KG1 (cell line): ENCODE measurements around the gene CELF6.
"Not testable (repeated sequence)": the region's sequence is repeated elsewhere in the genome, so short reads cannot be mapped to it uniquely, and the experiment has no call there.

ENCODE experiments used
- DNase-seq: peaks from one replicate; lab custom pipeline; 2025; lab: John Stamatoyannopoulos, UW

The CELF6 gene

DNA sequence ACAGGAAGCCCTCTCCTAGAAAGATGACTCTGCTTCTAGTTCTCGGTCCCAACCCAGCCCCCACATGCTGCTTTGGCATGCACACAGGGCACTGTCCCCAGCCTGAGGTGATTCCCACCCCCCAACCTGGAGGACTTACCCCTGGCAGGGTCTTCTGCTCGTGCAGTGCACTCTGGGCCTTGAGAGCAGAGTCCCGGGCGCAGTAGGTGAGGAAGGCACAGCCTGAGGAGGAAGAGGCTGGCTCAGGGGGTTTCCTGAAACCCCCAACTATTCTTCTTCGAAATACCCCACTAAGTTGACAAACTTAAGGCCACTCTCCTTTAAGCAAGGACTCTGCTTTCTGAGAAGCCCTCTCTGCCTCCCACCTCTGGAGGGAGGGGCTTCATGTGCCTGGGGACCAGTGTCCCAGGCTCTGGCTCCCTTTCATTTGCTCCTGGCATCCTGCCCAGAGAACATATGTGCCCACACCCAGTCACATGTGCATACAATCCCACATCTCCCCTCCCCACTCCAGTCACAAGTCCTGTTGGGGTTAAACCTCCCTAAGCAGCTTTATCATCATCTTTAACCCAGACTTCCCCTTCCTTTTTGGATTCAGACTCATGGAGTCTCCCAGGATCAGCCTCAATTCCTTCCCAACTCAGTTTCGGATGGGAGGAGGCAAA, 4.1 kb downstream of the CELF6 start:
- no peak for DNase-seq

DNA sequence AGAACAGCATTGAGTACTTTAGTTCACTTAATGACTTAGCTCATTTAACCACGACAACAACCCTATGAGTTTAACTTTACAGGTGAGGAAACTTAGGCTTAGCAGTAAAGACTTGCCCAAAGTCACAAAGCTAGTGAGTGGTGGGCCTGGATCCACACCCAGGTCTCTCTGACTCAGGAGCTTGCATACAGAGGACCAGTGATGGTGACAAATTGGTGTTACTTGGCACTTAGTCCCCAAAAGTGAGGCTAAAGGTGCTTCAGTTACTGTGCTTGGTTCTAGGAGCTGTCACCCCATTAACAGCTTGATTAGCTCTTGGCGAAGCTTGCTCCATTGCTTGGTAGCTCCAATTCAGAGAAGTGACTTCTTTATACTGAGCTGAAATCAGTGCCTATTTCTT, 6.1 kb downstream of the CELF6 start:
- DNase-seq: no peak

DNA sequence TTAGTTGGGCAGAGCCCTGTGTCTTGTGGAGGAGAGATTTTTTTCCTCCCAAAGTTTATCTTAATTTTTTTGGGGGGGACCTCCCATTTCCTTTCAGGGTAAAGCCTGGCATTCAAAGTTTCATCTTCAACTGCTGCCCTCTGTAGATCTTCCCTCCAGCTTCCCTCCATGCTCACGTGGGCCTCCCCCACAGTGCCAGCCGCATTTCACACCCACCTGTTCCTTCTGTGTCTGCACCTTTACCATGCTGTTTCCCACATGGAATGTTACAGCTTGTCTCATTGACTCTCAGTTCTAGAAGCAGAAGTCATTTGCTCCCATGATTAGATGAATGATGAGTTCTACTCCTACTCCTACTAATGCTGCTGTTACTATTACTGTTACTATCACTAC, 6.5 kb downstream of the CELF6 start:
- no peak for DNase-seq

DNA sequence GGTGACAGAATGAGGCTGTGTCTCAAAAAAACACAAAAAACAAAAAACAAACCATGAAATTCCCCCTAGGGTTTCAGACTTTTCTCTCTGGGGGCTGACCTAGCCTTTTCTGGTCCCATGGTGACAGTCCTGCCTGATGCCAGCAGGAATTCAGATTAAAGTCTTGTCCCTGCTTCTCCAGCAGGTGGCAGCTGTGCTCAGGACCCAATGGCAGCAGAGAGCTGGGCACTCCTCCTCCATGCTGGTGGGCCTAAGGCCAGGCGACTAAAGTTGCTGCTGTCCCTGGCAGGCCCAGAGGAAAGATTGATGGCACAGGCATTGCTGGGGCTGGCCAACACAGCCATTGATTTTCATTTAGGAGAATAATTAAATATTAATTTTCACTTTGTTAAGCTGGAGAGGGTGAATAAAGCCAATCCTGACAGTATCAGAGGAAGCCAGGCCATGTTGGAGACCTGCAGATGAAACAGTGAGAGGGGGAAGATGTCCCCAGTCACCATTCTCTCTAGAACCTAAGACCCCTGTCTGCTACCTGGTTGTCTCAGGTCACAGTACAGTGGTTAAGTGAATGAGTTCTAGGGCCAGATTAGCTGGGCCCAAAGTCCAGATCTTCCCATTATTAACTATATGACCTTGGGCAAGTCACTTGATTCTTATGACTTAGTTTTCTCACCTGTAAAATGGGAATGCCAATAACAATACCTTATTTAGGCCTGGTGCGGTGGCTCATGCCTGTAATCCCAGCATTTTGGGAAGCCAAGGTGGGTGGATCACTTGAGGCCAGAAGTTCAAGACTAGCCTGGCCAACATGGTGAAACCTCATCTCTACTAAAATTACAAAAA, 7.1 kb downstream of the CELF6 start:
- no peak for DNase-seq

DNA sequence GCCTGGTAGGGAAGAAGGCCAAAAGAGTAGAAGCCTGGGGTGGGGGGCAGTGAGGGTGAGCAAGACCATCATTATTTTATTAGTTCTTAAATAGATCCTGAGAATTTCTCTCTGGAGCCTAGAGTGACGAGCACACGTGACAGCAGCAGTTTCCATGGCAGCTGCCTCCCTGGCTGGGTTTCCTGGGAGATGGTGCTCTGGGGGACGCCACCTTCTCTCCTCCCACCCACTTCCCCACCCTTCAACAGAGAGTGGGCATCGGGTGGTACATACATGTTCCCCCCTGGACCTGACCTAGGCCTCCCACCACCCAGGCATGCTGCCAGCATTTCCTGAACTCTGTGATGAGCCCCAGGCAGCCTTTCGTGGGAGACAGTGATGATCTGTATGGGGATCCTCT, 12.9 kb downstream of the CELF6 start:
- no peak for DNase-seq

DNA sequence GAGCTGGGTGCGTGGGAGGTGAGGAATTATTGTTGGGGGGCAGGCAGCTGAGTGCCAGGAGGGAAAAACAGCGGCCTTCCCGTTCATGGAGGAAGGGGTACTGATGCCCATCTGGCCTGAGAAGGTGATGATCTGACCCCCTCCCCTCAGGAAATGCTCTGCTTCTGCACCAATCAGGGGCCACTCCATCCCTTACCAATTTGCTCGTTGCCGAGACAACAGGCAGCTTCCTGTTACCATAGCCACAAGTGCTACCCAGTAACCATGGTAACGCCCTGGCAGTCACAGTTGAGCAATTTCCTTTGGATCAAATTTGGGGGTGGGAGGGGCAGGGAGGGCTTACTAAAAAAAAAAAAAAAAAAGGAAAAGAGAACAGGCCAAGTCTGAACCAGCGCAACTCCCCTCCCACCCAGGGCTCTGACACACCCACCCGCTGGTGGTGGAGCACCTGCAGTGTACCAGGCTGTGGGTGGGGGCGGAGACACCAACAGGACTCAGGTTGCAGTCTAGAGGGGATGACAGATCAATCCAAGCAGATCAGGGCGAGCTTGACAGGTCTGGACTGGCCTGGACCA, 13.7 kb downstream of the CELF6 start:
- DNase-seq: no peak

DNA sequence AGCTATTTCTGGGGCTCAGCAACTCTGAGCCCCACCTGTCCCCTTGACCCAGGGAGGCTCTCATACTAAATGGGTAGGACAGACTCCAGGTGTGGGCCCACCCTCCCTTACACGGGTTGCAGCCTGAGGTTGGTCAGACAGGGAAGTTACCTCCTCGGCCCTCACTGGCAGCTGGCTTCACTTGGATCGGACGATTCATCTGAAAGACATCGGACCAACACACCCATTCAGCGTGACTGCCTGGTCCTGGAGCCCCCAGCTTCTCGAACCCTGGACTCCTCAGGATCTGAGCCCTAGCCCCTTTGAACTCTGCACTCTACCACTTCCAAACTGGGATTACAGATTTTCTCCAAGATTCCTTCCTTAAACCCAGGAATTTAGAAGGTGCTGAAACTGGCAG, 15.4 kb downstream of the CELF6 start:
- no peak for DNase-seq

DNA sequence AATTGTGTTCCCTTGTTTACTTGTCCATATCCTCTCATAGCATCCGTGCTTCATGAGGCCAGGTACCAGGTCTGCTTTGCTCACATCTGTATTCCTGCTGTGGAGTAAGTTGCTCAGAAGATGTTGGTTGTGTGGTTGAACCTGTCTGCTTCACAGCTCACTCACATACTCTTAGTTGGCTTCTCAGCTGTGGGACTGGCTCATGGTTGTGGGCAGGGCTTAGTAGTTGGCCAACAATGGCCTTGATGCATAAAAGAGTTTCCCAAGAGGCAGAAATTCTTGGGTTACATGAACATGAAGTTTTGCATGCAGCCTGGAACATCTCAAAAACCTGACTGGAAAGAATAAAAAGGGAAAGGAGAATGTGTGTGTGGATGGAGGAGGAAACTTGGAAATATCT, 17.0 kb downstream of the CELF6 start:
- no peak for DNase-seq

DNA sequence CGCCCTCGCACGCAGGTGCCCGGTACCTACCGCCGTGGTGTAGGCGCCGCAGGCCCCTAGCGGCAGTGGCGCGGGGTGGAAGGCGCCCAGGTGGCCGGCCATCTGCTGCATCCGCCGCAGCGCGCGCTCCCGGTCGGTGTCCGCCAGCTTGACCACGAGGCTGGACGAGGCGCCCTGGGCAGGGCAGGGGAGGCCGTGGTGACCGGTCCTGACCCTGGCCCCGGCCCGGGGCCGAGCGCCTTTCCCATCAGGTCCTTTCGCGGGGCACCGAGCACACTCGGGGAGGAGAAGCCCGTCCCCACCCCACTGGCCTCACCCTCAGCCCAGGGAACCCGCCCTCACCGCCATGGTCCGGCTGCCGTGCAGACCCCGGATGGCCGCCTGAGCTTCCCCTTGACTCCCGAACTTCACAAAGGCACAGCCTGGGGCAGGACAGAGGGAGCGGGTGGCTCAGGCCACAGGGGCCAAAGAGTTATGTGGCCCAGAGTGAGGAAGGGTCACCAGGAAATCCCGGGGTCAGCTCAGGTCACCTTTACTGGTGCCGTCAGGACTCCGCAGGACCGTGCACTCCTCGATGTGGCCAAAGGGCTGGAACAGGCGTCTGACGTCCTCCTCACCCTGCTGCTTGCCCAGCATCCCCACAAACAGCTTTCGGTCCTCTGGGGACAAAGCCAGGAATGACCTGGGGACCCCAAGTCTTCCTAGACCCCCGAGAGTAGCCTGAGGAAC, 30.2 kb downstream of the CELF6 start:
- DNase-seq: no peak

DNA sequence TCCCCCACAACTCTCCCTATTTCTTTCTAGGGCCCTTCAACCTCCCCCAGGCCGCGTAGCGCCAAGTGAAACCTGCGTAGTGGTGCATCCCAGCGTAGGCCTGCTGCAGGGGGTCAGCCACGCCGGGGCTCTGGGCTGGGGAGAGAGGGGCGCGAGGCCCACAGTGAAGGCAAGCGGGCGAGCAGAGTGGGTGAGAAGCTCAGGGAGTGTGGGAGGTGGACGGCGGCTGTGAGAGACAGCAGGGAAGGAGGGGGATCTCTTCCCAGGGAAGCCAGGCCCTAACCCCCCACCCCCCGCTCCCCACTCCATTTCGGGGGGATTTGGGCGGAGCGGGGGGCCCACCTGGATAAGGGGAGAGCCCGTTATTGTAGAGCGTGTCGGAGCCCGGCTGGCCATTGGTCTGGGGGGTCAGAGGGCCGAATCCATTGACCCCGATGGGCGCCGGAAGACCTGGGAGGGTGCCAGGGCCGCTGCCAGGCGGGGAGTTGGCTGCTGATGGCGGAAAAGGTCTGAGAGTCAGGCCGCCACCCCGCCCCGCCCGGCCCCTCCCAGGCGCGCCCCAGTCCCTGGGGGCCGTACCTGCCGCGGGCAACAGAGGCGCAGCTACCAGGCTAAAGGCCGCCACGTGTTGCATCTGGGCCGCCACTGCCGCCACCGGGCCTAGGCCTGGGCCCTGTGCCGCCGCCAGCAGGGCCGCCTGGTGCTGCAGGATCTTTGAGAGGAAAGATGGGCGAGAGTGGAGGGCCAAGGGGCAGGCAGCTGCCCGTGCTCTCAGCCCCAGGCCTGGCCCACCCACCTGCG, 31.0 kb downstream of the CELF6 start:
- DNase-seq: no peak

DNA sequence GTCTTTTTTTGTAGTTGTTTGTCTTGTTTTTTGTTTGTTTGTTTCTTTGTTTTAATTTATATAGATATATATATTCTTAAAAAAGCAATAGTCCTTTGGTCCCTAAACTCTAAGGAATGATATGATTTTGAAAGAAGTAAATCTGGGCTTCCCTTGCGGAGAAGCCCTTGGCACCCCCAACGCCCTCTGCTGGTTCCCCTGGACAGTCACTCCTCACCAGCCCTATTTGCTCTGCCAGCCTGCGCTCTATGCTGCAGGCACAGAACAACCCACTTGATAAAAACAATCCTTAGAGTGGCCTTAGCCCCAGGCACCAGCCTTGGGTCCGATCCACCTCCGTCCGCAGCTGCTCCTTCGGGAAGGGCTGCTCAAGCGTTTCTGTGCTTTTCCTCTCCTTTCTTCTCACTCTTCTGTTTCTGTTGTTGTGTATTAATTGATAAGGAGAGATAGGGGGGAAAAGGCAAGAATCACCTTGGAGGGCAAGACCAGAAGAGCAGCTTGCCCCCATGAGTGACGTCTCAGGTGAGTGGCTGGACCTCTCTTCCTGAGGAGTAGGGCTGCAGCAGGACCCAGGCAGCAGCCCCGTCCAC, 33.9 kb downstream of the CELF6 start:
- DNase-seq: no peak

DNA sequence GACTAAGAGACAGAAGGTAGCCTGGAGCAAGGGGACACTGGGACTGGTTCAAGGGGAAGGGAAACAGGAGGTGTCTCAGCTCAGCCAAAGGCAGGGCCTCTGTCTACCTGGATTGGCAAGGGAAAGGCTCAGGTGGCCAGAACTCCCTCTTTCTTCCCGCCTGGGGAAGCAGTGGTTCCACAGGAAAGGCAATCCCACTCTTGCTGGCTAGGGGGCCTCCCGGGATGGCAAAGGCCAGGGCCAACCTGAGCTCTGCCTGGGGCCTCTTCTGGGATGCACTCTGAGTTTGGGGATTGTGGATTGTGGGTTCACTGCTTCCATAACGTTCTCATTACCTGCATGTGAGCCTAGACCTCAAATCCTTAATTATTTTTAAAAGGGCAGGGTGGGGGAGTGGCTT, 34.6 kb downstream of the CELF6 start:
- no peak for DNase-seq

DNA sequence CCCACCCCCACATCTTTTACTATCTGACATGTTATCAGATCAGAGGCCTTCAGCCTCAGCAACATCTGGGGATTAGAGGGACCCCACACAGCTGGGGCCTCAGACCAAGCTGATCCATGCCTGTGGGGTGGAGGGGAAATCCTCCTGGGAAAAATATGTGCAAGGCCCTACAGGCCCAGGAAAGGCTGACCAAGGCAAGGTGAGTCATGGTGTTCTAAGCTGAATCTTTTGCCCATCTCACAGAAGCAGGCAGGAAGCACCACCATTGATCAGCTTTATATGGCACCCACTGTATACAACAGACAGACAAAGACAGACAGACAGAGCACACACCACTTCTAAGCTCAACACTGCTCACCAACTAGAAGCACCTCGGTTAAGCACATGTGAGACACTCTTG, 35.2 kb downstream of the CELF6 start:
- DNase-seq: no peak

DNA sequence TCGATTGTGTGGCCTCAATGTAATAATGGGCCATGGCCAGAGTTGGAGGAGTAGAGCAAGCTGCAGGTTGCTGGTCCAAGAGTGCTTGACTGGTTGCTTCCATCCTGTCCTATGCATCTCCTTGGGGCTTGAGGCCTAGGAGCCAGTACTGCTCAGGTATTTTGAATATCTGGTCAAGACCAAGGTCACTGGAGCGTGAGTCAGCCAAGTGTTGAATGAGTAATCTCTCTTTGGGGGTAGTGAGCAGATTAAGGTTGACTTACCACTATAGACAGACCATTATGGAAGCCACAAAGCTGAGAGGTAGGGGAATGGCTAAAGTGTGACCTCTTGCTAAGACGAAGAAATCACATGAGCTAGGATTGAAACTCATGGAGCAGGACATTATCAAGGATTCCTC, 38.2 kb downstream of the CELF6 start:
- DNase-seq: no peak

DNA sequence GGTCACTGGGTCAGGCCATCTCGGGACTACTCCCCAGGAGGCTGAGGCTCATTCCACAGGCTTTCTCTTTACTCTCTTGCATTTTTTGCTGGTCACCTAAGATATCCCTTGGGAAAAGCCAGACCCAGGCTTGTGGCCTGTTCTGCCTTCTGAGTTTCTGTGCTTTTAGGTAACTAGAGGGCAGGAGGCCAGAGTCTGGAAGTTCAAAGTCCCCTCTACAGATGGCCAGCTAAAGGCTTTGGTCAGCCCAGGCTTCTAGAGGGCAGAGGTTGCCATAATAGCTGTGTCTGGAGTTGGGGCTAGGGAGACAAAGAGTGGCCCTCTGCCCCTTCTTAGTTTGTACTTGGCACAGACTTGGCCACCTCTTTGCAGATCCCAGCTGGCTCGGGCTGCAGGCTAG, 39.2 kb downstream of the CELF6 start:
- DNase-seq: no peak

DNA sequence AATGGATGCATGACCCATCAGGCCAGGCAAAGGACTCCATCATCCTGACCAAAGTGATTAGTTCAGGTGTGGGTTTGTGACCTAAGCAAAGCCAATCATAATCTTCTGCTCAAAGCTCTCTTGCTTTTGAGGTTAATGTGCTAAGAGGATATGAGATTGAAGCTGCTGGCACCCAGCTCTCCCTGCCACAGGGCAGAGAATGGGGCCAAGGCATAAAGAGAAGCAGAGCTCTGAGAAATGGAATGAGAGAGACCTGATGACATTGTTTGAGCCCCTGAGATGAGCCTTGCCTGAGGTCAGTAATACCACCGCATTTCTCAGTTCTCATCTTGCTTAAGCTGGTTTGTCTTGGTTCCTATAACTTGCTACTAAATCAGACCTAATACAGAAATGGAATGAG, 41.2 kb downstream of the CELF6 start:
- DNase-seq: no peak

DNA sequence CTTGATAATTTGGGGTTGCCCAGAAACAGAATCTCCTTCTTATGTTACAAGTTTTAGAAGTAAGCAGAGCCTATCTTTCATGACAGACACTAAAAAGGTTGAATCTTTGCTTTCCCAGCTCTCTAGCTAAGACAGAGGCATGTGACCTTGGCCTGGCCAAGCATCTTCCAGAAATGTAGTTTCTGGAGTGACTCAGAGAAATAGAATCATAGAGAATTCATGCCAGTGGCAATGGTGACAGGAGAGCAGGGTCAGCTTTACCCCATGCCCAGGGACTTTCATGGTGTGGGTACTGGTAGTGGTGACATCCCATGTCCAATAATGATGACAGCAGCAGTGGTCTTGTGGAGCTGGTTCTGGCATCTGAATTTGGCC, 43.6 kb downstream of the CELF6 start:
- DNase-seq: no peak

DNA sequence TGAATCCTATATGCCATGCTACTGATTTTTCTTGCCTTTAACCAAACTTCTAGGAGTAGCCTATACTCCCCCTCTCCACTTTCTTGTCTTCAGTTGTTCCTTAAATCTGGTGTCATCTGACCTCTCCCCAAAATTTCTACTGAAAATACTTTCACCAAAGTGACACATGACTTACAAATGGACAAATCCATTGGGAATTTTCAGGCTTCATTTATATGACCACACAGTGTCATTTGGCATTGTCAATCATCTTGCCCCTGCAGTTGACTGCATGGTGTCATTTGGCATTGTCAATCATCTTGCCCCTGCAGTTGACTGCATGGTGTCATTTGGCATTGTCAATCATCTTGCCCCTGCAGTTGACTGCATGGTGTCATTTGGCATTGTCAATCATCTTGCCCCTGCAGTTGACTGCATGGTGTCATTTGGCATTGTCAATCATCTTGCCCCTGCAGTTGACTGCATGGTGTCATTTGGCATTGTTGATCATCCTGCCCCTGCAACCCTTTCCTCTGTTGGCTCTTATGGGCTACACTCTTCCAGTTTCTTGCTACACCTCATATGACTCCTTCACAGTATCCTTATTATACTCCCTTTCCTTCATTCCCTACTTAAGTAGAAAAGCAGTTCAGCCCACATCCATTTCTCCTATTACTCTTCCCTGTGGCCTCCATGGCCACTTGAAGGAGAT, 44.2 kb downstream of the CELF6 start:
- DNase-seq: not testable (repeated sequence)

DNA sequence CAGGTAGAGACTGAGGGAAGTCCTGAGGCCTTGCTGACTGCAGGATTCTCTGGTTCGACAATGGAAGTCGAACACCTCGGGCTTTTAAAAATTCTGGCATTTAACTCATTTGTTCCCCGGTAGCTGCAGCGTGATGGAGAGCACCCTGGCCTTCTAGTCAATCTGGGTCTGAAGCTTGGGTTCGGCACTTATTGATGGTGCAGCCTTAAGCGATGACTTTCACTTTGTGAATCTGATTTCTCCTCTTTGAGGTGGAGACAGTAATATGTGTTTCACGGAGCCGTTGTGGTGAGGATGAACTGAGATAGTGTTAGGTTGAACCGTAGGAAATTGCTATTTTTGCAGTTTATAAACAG, 47.0 kb downstream of the CELF6 start:
- DNase-seq: no peak

DNA sequence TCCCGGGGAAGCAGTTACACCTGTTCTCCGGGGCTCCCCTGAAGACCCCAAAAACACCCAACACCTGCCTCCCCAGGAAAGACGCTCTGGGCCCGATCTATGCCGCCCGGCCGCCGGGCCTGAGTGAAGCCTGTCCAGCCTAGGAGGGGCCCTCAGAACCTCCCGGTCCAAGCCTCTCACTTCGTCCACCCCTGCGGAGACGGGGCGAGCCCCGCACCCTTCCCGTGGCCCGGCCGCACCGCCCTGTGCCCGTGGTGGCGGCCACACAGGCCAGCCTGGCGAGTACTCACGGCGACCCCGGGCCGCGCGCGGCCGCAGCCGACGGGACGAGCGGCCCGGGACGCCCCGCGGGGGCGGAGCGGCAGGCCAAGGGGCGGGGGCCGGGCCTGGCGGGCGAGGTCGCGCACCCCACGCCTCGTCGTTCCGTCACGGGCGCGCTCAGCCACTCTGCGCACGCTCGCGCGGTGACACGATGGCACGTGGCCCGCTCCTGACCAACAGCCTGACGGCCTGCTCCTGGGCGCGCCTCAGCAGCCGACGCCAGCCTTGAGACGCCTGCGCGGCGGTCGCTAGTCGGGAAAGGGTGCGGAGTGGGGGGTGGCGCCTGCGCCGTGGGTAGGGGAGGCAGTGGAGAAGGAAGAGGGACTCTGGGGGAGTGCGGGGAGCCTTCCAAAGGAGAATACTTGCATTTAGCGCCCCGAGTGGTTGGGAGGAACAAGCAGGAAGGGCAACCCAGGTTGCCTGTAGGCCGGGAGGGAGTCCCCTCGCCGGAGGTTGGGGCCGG, 47.6 kb downstream of the CELF6 start, which contains the start of gene PARP6:
Gene PARP6 (minus strand): TSS at position 342 of the 784 bp plus-strand sequence. CDS start 5,077 bp downstream, outside the sequence.
- DNase-seq: peak; percentile 96
